Measurements from ENCODE around the gene FRMD4A. TPM values are rescaled to one million over a fixed set of nuclear protein-coding genes. Genes with fewer than 3 reads are reported as not detected.

FRMD4A gene
- total RNA-seq, 1 donor from 2014 or later: 42.3 TPM

DNA sequence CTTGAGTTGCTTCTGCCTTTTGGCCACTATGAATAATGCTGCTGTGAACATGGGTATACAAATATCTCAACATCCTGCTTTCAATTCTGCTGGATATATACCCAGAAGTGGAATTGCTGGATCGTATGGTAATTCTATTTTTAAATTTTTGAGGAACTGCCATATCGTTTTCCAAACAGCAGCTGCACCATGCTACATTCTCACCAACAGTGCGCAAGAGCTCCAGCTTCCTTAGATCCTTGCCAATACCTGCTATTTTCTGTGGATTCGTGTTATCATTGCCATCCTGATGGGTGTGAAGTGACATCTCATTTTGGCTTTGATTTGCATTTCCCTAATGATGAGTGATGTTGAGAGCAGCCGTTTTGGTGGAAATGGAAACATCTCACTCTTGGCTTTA is 26.7 kb downstream of the FRMD4A start:
- DNase-seq (ENCODE audit: missing footprints) (no peak), ATAC-seq (no peak)
- intact Hi-C loops (cut with DNase I): no loop called here

DNA sequence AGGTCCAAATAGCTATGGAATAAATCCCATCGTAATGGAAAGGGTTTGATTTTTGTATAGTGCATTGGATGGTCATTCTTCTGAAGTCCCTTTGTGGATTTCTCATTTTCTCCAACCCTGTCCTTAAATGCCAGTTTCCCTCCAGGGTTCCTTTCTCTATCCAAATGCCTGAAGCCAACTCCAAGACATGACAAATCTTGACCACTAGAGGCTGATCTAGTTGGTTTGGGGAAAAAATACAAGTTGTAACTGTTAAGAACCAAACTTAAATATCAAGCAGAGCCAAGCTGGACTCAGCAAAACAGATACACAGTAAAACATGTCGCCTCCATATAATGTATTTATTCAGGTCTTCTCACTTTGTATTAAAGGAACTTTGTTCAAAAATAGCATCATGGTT is 28.7 kb downstream of the FRMD4A start:
- no peak for DNase-seq (ENCODE audit: missing footprints)
- intact Hi-C loops (cut with DNase I): no loop called here
- ATAC-seq: no peak

DNA sequence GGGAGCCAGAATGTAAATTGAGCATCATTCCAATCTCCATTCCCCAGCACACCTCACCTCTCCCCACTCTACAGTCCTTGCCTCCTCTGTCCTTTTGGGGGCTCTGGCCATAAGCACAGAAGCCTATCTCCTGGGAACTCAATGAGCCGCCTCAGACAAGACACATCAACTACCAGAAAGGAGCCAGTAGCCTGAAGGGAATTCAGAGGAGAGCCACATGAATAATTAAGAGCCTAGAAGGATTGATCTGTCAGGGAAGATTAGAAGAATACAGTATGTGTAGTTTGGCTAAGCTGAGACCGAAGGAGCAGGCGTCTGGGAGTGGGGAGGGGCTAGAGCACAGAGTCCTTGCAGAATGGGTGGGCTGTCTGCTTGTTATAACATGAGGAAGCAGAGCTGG is 31.2 kb downstream of the FRMD4A start:
- ATAC-seq: no peak
- intact Hi-C loops (cut with DNase I): no loop called here
- no peak for DNase-seq (ENCODE audit: missing footprints)

DNA sequence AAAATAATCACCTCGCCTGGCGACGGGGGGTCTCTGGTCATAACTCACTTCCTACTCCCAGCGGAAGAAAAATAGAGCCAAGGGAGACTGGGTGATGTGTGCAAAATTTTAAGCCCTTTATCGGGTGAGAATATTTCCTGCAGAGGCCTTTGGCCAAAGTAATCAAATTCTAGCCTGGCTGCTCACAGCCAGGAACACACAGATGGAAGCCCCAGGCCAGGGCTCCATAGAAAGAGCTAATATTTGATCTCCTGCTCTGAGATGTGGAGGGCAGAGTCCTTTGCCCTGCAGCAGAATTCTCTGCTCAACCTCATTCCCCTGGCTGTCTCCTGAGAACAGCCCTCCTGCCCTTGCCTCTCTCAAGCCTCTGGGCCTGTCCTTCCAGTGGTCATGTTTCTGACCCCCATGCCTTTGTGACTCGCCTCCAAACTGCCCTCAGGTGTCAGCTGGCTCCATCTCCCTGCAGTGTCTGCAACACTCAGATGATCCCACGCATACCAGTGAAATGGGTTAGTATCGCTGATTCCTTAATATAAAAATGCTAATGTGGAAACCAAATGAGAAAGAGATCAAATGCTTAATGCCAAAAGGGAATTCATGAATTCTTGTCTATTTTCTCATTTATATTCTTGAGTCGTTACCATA is 34.5 kb downstream of the FRMD4A start:
- intact Hi-C loops (cut with DNase I): no loop called here
- no peak for DNase-seq (ENCODE audit: missing footprints)
- no peak for ATAC-seq

DNA sequence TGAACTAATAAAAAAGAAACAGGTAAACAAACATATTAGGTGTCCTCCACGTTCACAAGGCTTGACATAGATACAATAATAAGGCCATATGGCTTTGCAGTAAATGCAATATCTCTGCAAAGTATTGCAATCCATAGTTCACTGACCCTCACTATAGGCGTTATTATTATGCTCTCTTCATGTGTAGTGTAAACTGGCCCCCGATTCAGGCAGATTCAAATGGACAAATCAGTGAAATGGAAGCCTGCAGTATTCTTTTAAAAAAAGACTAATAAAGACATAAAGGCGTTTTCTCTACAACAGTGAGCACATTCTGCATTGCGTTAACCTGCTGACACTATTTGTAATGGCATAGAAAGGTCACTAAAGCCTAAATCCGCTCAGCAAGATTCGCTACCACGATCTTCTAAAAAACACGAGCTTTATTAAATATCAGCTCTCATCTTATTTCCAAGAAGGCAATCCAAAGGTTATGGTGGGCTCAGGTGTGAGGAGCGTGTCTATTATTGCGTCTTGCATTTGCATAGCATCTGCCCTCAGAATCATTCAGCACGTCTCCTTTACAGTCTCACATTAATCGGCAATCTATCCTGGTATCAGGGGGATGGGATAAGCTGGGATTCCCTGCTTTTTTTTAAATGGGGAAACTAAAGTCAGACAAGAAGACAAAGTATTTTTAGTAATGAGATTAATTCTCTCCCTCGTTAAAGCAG is 36.2 kb downstream of the FRMD4A start:
- DNase-seq (ENCODE audit: missing footprints) (no peak), ATAC-seq (no peak)
- intact Hi-C loops (cut with DNase I): no loop called here

DNA sequence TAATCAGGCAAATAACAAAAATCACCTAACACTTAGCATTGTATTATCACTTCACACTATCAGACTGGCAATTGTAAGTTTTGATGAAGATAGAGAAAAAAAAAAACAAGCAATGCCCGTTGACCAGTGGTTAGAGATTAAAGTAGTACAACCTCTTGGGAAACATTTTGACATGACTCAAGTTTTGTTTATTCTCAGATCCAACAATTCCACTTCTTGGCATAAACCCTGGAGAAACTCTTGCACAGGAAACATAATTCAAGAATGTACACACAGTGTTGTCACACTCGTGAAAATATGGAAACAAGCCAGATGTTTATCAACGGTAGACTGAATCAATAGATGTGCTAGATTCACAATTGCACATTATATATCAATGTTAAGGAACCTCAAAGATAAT is 37.2 kb downstream of the FRMD4A start:
- ATAC-seq (no peak), DNase-seq (ENCODE audit: missing footprints) (no peak)
- intact Hi-C loops (cut with DNase I): no loop called here

DNA sequence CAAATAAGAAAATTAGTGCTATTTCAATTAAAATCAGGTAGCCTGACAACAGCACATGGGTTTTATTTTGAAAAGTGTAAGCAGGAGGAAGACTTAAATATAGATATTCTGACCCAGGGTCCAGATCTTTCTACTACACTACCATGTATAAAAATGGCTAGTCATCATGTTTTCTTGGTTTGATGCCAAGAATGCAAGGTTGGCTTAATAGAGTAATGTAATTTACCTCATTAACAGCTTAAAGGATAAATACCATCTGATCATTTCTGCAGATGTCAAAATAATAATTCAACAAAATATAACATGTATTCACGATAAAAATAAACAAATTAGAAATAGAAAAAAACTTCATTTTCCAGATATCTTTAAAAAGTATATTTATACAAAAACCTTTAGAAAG is 39.4 kb downstream of the FRMD4A start:
- ATAC-seq: no peak
- intact Hi-C loops (cut with DNase I): no loop called here
- DNase-seq (ENCODE audit: missing footprints): no peak

DNA sequence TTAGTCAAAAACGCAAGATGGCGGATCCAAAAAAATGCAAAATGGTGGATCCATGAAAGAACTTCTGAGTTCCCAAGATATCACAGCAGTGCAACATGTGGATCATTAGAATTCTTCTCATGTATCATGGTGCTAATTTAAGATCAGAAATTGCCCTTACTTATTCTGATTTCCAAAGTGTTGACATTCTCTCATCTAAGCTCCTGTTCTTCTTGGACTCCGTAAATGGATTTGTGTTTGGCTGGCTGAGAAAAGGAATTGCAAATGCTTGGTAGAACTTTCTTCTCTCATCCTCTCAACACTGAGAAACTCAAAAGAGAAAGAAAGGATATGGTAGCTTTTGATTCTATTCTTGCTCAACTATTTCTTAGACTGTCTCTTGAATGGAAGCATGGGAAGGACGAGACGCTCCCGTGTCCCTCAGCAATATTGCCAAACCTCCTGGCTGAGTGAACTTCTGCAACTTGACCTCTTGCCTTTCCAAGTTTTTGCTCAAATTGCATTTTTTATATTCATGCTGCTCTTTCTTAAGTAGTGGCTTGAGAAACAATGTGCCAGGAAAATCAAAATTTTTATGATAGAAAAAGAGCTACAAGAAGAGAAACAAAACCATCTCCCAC is 44.7 kb downstream of the FRMD4A start:
- intact Hi-C loops (cut with DNase I): no loop called here
- ATAC-seq: no peak
- no peak for DNase-seq (ENCODE audit: missing footprints)

DNA sequence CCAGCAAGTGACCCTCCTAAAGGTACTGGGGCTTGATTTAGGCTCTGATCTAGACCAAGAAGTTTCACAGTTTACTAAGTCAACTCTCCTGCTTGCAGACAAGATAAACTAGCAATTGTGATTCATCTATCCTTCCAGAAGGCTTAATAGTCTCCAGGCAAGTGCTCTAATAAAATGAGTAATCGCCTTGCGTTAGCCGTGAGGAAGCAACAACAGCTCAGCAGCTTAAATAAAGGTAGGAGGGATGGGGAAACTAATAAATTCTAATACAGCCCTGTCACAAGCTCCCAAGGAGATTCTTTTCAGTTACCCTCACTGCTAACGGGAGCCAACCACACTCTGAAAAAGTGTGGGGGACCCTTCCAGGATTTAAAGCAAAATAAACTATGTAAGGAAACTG is 48.4 kb downstream of the FRMD4A start:
- DNase-seq (ENCODE audit: missing footprints): no peak
- no peak for ATAC-seq
- intact Hi-C loops (cut with DNase I): no loop called here

DNA sequence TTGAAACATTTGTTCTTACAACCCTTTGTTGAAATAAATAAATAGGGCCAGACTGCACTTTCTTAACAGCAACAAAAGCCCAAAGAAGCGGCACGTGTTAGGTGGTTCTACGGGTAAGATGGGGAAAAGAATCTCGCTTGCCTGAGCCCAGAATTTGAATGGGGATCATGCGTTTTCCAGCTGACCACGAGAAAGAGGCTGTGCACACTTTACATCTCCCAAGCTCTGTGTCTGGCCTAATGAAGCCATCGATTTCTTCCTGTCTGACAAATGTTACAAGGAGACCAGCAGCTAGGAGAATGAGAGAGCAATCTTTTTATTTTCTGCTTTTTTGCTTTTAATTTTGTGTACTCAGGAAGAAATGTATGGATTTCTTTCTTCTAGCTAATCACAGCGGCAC is 52.2 kb downstream of the FRMD4A start:
- ATAC-seq: no peak
- no peak for DNase-seq (ENCODE audit: missing footprints)
- intact Hi-C loops (cut with DNase I): no loop called here

DNA sequence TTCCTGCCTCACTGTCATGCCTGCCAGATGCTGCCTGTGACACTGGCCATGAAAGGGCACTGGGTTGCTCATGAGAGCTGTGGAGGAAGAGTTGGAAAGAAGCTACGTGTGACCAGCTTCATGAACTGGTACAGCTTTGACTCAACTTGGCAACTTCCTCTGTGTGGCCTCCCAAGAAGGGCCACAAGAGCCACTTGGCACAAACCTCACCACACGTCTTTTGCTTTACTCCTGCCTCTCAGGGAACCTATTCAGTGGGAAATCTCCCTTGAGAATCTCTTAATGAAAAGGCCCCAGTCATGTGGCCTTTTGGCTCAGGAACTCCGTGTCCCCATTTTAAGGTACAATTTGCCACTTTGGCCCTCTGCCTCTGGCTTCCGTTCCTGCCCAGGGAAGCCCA is 54.5 kb downstream of the FRMD4A start:
- no peak for DNase-seq (ENCODE audit: missing footprints)
- intact Hi-C loops (cut with DNase I): no loop called here
- no peak for ATAC-seq

DNA sequence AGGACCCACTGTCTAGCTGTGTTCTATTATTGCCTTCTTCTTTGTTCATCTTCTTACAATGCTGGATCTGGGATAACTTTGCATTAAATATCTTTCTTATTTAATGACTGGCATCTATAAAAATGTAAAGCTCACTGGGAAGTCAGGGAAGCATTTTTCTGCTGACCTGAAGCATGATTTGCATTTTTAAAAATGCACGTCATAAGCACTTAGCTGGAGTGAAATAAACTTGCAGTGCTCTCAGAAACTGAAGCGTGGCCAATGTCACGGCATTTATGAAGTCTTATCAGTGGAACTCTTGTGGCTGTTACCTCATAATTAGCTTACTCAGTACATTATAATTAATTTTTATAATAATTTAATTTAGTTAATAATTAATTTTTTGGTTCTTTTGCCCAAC is 59.1 kb downstream of the FRMD4A start:
- intact Hi-C loops (cut with DNase I): no loop called here
- ATAC-seq (no peak), DNase-seq (ENCODE audit: missing footprints) (no peak)

DNA sequence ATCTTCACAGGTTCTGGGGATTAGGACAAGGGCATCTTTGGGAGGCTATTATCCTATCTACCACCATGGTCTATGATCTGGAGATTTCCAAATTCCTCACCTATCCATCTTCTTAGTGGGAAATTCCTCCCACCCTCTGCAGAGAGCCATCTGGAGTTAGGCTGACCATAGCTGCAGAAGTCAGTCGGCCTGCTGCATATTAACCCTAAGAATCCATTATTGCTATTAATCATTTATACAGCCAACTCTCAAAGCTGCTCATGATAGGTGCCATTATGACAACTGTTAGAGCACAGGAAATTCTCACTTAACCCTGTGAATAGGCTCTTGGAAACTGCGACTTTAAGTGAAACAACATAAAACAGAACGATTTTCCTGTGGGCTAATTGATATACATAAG is 60.4 kb downstream of the FRMD4A start:
- ATAC-seq (no peak), DNase-seq (ENCODE audit: missing footprints) (no peak)
- intact Hi-C loops (cut with DNase I): no loop called here

DNA sequence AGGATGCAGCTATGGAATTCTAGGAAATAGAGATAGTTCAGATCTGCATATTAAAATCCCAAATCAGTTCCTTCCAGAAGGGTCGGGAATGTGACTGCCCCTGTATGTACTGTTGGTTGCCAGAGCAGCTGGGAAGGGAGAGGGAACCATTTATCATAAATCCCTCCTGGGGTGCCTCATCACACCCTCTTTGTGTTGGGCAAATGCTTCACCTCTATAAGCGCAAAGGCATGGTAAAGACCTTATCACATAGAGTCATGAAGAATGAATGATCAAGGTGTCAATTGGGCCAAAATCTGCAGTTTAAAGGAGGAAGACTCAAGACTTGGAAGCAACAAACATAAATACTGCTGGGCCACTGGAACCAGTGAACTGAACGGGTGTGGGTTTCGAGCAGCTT is 65.0 kb downstream of the FRMD4A start:
- ATAC-seq: no peak
- DNase-seq (ENCODE audit: missing footprints): no peak
- intact Hi-C loops (cut with DNase I): no loop called here

DNA sequence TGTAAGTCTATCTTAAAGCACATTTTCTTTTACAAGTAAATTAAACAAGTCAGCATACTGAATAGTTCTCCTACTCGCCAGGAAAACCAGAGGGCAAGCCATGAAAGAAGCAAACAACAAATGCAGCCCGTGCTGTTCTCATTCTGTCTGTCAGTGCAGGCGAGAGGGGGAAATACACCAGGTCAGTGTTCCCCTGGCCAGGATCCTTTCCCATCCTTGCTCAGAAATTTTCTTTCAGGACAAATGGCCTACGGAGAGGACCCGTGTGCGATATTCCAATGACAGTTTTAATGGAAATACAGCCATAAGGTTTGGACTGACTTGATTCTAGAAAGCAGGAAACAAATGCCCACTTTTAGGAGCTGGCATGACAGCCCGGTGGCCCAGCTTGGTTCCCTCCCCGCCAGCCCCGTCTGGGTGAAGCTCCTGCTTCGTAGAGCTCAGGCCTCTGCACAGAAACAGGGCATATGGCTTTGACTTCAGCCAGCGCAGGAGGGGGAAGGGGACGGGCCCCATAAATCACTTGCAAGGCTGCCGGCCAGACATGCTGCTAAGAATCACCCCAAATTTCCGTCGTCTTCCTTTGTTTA is 67.8 kb downstream of the FRMD4A start:
- ATAC-seq: no peak
- intact Hi-C loops (cut with DNase I): no loop called here
- DNase-seq (ENCODE audit: missing footprints): no peak

DNA sequence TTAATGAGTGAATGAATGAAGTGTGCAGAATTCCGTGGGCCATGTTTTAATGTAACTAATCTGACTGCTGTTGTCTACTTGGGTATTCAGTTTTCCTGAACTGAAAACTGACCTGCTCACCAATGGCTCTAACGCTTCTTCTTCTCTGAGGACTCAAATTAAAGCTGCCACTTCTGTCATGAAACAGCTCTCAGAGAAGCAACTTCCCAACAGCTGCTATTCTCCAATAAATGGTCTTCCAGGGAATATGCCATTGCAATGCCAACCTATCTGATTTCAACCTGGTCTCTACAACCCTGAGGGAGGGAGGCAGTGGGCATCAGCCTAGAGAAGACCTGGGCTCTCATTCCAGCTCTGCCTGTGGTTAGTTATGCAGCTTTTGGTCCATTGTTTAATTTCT is 69.4 kb downstream of the FRMD4A start:
- intact Hi-C loops (cut with DNase I): no loop called here
- ATAC-seq (no peak), DNase-seq (ENCODE audit: missing footprints) (no peak)

DNA sequence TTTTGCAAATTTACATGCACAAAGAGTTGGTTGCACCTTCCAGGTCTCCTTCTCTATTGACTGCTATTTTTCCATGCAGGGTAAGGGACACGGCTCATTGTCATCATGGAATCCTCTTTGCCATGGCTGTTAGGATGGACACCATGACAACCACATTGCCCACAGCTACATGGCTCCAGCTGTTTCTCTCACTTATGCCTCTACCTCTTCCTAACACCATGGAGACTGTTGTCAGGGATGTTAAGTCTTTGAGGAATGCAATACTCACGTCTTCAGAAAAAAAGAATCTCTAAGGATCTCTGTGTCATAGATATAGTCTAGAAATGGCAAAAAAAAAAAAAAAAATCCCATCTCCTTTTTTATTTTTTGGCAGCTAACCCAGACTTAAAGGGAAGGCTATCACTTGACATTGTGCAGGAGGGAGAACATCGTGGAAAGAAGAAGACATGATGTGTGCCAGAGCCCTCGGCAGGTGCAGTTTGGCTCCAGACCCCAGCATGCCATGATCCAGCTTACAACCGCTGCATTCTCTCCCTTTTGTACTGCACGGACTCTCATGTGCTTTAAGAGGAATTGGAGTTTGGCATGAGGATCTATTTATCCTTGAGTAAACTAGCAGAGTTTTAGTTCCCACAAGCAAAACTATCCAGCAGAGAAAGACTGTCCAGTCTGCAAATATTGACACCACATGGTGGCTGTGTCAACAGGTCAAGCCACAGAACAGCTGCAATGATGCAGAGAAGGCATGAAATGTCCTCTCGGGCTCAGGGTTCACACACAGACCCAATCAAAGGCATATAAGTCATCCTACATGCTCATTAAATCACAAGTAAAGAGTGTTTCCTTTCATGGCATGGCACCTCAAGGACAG is 70.8 kb downstream of the FRMD4A start:
- DNase-seq (ENCODE audit: missing footprints): no peak
- intact Hi-C loops (cut with DNase I): no loop called here
- no peak for ATAC-seq

DNA sequence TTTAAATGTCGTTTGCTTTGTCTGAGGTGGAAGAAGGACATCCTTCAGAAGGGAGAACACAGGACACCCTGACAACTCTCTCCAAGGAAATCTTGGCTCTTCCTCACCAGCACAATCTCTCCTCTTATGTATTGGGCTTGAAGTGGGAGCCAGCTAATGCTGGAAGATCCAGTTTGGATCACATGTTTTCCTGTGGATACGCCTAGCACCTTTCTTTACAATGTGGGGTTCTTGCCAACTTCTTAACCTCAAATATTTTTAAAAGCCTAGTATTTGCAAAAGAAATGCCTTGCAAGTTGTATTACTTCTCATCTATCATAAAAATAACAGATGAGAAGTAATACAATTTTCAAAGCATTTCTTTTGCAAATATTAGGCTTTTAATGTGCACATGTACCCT is 76.4 kb downstream of the FRMD4A start:
- ATAC-seq (no peak), DNase-seq (ENCODE audit: missing footprints) (no peak)
- intact Hi-C loops (cut with DNase I): no loop called here

DNA sequence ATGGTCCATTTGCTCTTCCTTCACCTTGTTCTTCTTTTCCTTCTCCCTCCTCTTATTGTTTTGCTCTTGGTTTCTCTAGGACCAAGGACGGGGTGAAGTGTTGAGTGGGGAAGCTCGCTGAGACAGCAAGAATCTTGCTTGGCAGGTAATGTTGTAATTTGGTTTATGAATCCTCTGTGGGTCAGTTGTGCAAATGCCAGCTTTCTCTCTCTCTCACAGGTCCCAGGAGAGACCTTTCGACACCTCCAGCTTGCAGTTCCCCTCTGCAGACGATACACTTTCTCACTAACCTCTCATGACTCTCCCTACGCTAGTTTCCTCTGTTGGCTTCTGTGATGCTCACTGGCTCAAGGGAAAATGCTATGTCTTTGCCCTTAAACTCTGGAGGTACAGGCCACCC is 77.0 kb downstream of the FRMD4A start:
- DNase-seq (ENCODE audit: missing footprints) (no peak), ATAC-seq (no peak)
- intact Hi-C loops (cut with DNase I): no loop called here

Data from Right ventricle myocardium inferior (tissue), 1 donor.